Lower leg skin (tissue), 4 donors: ENCODE data around the gene PDGFD. TPM values are rescaled to one million over a fixed set of nuclear protein-coding genes. Genes with fewer than 3 reads are reported as not detected.

Experiments used
- DNase-seq, 2 donors: peaks; one replicate each; pipeline ENCODE4 v3.0.0-alpha.2; 2019; ENCODE audit warnings: low spot score in 2 of 2
- H3K4me3 ChIP-seq: fragments of 200-600 bp; sonication (generic); 2 replicates; pipeline ENCODE4 v1.5.1; 2017; ENCODE audit warnings: mild to moderate bottlenecking, low read depth; ENCODE audit not compliant: poor library complexity, severe bottlenecking
- POLR2A ChIP-seq, 2 donors: fragments of 450-650 bp; IDR thresholded peaks; one replicate each; pipeline ENCODE4 v1.6.1; 2016 to 2017; ENCODE audit warnings: antibody characterized with exemption in 2 of 2, mild to moderate bottlenecking in 1 of 2, moderate library complexity in 1 of 2
- WGBS, 2 donors: methylation state at CpG; one replicate each; pipeline ENCODE4 v1.1.5; 2018; 5-methylcytosine and 5-hydroxymethylcytosine counted together
- intact Hi-C: fragments of 100-400 bp; cut with DNase I; formaldehyde crosslinking; loops from one replicate; pipeline ENCODE4 v1.15.0; 2023; ENCODE audit warnings: low total_unique reads
- total RNA-seq, 4 donors: library from RNA; depleted of rRNA; stranded (reverse); fragments of >200 nt; gene quantifications; one replicate each; pipeline ENCODE4 v1.1.0, GENCODE V29; 2016
- TF ChIP-seq, protein P1 (sequence below), 3 donors: fragments of 450-650 bp; IDR thresholded peaks; one replicate each; pipeline ENCODE4 v1.5.1; 2016; ENCODE audit warnings: antibody characterized with exemption in 3 of 3, mild to moderate bottlenecking in 3 of 3, moderate library complexity in 2 of 3

Gene PDGFD
- total RNA-seq, 4 donors from 2014 or later, result 6.8 to 15.1 (median 10.5) TPM

DNA sequence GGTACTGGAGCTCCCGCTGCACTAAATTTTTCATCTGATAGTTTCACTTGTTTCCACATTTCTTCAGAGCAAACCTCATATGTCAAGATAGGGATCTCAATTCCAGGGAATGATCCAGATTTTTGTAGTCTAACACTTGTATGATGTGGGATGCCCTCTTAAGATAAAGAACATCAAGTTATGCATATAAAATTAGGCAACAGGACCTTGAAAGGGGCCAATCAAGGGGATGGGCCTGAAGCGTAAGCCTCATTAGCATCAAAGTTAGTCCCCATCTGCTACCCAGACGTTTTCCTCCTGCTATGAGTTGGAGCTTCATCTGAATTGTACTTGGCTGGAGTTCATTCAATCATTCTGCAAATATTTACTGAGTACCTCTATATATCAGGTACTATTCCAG, 17.5 kb downstream of the PDGFD start:
- 69 to 73% methylated on average over 3 of the region's 3 CpGs for whole genome bisulfite sequencing, 2 donors
- no peak for DNase-seq
- no peak for TF ChIP-seq POLR2A (IDR thresholded peaks at IDR 0.05)
- TF ChIP-seq, protein P1, sequence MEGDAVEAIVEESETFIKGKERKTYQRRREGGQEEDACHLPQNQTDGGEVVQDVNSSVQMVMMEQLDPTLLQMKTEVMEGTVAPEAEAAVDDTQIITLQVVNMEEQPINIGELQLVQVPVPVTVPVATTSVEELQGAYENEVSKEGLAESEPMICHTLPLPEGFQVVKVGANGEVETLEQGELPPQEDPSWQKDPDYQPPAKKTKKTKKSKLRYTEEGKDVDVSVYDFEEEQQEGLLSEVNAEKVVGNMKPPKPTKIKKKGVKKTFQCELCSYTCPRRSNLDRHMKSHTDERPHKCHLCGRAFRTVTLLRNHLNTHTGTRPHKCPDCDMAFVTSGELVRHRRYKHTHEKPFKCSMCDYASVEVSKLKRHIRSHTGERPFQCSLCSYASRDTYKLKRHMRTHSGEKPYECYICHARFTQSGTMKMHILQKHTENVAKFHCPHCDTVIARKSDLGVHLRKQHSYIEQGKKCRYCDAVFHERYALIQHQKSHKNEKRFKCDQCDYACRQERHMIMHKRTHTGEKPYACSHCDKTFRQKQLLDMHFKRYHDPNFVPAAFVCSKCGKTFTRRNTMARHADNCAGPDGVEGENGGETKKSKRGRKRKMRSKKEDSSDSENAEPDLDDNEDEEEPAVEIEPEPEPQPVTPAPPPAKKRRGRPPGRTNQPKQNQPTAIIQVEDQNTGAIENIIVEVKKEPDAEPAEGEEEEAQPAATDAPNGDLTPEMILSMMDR (IDR thresholded peaks at IDR 0.05), result no peak
- no peak overlapping the region for H3K4me3 ChIP-seq
- intact Hi-C loops, result no loop called here

DNA sequence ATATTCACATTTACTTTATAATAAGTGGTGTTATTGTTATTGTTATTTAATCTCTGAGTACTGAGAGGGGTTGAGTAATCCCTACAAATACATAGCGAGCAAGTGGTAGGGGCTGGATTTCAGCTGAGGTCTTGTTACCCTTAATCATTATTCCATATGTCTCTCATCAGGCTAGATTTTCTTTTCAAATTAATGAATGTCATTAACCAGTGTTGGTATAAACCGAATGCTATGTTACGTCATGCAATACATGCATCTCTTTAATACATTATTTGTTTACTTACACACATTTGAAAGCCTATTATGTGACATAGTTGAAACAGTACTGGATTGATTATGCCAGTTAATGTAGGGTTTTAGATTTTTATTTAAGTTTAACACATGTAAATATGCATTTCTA, 18.9 kb downstream of the PDGFD start:
- no peak for DNase-seq
- 94 to 96% methylated on average over 3 of the region's 3 CpGs for WGBS, 2 donors
- TF ChIP-seq, protein P1 (IDR thresholded peaks at IDR 0.05), result no peak
- no peak for TF ChIP-seq POLR2A (IDR thresholded peaks at IDR 0.05)
- intact Hi-C loops, result no loop called here
- no peak overlapping the region for H3K4me3 ChIP-seq

DNA sequence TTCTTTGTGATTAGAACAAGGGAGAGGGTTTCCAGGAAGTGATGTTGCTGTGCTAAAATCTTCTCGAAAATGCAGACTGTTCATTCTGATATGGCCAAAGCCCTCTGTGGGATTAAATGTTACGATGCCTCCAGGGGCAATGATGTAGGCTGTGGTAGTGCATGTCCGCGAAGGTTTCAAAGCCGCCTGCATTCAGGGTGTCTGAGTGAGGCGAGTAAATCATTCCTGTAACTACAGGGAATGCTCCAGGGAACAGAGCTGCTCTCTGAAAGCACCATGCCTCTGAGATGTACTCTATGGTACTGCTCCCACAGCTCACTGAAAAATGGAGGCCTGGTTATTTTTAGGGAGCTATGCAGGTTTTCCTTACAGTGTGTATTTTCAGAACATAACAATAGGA, 21.2 kb downstream of the PDGFD start:
- intact Hi-C loops, result no loop called here
- 88 to 90% methylated on average over 6 of the region's 6 CpGs for WGBS, 2 donors
- H3K4me3 ChIP-seq, result no peak overlapping the region
- no peak for DNase-seq
- TF ChIP-seq, protein P1 (IDR thresholded peaks at IDR 0.05), result no peak
- TF ChIP-seq POLR2A (IDR thresholded peaks at IDR 0.05), result no peak

DNA sequence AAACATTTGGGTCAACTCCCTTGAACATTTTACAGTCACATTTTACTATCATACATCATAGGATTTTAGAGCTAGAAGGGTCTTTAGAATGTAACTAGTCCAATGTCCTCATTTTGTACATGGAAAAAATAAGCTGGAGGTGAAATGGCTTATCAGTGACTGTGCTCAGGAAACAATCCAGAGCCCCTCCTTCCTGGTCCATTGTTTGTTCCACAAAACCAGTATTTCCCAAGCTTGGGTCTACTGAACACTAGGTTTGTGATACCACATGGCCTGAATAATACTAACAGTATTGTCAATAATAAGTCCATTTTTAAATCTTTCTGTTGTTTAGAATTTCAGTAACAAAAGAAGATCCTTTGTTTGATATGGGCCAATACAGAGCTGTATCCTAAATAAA, 27.1 kb downstream of the PDGFD start:
- no peak for TF ChIP-seq POLR2A (IDR thresholded peaks at IDR 0.05)
- TF ChIP-seq, protein P1 (IDR thresholded peaks at IDR 0.05), result no peak
- intact Hi-C loops, result no loop called here
- peak in 1 of 2 donors; percentile 23 for DNase-seq
- H3K4me3 ChIP-seq, result no peak overlapping the region

DNA sequence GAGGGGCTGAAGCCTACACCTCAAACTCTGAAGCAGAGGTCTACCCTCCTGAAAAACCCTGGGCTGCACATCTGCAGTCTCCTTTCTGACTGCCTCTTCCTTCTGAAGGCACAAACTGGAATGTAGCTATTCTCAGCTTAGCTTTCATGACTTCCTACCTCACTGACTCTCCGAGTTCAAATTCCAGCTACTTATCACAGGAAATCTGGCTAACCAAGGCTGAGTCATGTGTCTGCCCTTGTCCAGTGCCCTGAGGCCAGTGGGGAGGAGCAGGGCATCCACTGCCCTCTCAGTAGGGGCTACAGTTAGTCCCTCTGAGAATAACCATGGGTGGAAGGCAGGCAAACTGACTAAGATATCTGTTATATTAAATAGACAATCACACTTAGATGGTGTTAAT, 29.2 kb downstream of the PDGFD start:
- no peak overlapping the region for H3K4me3 ChIP-seq
- TF ChIP-seq, protein P1 (IDR thresholded peaks at IDR 0.05), result no peak
- no peak for TF ChIP-seq POLR2A (IDR thresholded peaks at IDR 0.05)
- WGBS, 2 donors, result 38 to 67% methylated on average over 1 of the region's 1 CpG
- intact Hi-C loops, result no loop called here
- no peak for DNase-seq

DNA sequence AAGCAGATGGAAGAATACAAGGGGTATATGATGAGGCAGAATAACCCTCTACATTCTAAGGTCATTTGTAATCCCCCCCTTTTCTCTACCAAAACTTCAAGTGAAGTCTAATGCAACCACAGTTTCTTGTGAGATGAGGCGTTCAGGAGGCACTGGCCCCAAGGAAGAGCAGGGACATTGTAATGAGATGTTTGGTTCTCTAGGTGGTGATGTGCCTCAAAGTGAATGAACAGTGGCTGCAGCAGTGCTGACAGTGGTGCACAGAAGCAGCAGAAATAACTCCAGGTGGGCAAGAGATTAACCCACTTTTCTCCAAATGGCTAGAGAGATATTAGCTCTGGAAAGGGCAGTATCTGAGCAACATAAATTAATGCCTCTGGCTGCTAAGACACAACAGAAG, 33.8 kb downstream of the PDGFD start:
- no peak for DNase-seq
- intact Hi-C loops, result no loop called here
- TF ChIP-seq, protein P1 (IDR thresholded peaks at IDR 0.05), result no peak
- TF ChIP-seq POLR2A (IDR thresholded peaks at IDR 0.05), result no peak
- WGBS, 2 donors, result 83% methylated on average over 1 of the region's 1 CpG
- no peak overlapping the region for H3K4me3 ChIP-seq
